ENCODE data around the gene GSTT2.
"Not testable (repeated sequence)": the region's sequence is repeated elsewhere in the genome, so short reads cannot be mapped to it uniquely, and the experiment has no call there.

The GSTT2 gene

DNA sequence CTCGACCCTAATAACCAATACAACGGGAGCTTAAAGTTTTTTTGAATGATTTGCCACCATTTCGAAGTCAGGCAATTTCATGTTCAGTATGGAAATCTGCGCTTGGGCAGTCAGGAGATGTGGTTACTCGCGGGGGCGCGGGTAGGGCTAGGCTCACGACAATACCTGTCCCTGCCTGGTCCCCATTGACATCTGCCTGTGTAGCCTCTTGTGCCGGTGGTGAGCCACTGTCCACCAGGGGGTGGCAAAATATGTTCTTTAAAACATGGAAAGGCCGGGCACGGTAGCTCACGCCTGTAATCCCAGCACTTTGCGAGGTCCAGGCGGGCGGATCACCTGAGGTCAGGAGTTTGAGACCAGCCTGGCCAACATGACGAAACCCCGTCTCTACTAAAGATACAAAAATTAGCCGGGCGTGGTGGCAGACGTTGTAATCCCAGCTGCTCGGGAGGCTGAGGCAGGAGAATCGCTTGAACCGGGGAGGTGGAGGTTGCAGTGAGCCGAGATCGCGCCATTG, 5.0 kb upstream of the GSTT2 start:
- DNase-seq, result not testable (repeated sequence)

DNA sequence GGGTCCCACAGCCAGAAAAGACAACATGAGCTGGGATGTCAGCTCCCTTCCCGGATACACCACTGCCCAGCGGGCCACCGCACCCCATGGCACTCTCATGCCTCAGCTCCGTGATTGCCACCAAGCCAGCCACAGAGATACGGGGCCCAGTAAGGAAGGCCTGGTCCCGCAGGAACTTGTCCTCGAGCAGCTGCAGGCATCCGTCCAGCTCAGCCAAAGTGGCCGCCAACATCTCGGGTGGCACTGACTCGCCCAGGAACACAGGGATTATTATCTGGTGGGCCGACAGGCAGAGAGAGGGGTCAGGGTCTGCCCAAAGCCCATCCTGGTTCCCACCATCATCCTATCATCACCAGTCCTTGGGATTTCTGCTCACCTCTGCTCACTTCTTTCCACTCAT, 2.6 kb upstream of the GSTT2 start:
- DNase-seq, result not testable (repeated sequence)

DNA sequence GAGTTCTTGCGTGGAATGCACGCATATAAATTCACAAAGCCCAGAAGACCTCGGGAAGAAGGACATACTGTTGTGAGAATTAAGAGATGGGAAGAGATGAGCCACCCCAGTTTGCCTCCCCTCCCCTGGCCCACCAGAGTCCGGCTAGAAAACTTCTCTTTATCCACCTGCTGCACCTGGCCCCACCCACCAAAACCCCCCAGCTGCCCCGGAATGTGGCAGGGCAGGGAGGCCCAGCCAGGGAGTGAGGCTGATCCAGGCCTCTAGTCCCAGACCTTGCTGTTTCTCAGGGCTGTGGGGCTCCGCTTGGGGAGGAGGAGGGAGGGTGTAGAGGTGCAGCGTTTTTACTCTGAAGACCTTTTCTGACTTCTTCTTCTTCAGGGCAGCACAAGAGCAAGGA, 633 bp downstream of the GSTT2 start:
- DNase-seq, result not testable (repeated sequence)

DNA sequence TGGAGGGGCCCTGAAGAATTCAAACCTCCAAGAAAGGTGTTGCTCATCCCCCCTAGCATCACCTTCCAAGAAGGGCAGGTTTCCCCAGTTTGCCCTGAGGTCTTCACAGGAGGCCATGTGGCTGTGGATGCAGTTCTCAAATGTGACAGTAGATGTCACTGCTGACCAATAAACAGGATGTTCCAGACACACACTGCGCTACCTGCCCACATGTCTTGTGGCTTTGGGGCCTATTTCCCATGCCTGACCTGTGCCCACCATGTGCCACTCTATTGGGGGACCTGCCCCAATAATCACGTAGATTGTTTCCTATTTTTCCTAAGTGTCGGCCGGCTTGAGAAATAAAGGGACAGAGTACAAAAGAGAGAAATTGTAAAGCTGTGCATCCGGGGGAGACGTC, 4.5 kb downstream of the GSTT2 start:
- peak; percentile 33 for DNase-seq

DNA sequence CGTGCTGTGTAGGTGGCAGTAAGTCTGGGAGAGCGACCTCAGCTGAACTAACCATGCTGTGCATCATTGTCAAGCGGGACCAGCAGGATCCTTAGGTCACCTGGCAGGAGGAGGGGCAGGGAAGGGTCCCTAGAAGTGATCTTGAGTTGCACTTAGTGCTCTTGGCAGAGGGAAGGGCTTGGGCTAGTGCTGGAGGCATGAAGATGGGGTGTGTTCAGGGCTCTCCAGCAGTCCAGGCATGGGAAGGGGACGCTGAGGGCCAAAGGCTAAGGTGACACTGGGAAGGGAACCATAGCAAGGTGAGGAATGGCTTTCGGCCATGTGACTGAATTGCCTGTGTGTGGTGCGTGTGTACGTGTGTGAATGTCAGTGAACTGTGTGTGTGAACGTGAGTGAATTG, 6.2 kb downstream of the GSTT2 start:
- DNase-seq, result not testable (repeated sequence)

DNA sequence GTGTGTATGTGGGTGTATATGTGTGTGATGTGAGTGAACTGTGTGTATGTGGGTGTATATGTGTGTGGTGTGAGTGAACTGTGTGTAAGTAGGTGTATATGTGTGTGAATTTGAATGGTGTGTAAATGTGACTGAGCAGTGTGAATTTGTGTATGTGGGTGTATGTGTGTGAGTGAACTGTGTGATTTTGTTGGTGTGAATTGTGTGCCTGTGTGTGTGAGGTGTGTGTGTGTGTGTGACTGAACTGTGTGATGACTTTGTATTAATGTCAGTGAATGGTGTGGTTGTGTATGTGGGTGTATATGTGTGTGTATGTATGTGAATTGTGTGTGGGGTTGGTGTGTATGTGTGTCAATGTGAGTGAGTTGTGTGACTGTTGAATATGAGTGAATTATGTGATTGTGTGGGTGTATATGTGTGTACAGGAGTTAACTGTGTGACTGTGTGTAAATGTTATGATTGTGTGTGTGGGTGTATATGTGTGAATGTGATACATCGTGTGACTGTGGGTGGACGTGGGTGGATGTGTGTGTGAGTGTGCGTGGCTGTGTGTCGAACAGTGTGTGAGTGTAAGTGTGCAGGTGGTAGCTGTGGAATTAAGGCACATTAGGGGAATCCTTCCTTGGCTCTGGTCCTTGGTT, 6.7 kb downstream of the GSTT2 start:
- not testable (repeated sequence) for DNase-seq

DNA sequence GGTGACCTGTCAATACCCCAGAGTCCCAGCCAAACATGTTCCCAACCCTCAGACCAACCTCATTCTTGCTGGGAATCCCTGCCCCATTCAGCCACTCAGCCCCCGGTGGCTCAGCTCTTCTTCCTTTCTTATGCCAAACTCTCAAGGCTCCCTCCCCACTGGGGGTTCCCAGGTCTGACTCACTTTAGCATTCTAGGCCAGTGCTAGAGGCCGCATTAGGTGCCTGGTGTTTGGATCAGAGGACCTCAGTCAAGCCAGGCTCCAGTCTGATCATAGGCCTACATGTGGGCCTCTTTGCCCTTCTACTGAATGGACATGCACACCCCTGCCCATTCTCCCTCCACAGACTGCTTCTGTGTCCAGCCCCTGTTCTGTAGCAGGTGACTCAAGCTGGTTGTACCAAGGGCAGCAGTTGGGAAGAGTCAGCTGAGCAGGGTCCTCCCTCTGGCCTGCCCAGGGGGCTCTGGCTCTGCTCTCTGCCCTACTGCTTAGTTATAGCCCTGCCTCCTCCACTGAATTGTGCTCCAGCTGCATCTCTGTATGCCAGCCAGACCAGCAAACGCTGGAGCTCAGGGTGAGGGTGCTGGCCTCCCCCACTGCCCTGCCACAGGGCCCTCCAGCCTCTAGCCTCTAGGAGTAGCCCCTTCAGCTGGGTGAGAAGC, 9.8 kb downstream of the GSTT2 start:
- DNase-seq, result peak; percentile 13

DNA sequence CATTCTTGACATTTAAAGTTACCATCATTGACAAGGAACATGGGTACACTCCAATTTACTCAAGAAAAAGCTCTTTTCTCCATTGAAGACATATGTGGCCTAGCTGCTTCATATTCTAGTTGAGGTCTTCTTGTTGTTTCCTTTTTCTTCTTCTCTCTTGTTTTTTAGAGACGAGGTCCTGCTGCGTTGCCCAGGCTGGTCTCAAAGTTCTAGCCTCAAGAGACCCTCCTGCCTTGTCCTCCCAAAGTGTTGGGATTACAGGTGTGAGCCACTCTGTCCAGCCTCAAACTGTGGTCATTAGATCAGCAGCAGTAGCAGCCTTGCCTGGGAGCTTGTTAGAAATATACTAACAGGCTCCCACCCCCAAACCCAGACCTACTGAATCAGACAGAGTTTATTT, 13.1 kb downstream of the GSTT2 start:
- DNase-seq, result not testable (repeated sequence)

DNA sequence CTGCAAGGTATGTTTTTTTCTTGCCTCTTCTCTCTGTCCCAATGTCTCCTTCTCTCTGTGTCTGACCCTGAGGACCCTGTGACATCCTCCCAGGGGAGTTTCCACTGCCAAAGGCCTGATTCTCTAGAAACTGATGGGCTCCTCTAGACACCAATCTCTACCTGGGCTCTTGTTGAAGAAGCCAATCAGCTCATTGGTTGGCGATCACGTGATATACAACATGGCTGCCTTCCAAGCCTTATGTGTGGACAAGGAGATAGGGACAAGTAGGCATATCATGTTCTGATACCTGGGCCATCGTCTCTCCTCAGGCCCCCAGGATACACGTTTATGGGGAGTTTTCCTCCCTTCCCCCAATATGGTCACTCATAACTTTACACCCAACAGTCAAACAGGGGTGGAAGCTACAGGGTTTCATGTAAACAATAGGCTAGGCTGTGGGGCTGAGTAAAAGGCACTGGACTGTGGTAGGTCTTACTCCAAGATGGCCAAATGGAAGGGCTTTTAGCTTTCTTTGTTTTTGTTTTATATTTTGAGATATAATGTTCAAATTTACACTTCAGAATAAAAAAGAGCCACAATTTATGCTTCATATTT, 13.7 kb downstream of the GSTT2 start:
- DNase-seq, result not testable (repeated sequence)

DNA sequence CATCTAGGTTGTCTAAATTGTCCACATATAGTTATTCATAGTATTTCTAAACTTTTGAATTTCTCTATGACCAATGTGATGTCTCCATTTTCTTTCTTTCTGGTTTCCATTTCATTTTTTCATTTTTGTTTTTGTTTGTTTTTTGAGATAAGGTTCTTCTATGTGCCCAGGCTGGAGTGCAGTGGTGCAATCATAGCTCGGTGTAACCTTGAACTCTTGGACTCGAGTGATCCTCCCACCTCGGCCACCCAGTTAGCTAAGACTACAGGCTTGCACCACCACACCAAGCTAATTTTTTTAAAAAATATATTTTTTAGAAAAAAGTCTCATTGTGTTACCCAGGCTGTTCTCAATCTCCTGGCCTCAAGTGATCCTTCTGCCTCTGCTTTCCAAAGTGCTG, 17.2 kb downstream of the GSTT2 start:
- DNase-seq, result no peak

DNA sequence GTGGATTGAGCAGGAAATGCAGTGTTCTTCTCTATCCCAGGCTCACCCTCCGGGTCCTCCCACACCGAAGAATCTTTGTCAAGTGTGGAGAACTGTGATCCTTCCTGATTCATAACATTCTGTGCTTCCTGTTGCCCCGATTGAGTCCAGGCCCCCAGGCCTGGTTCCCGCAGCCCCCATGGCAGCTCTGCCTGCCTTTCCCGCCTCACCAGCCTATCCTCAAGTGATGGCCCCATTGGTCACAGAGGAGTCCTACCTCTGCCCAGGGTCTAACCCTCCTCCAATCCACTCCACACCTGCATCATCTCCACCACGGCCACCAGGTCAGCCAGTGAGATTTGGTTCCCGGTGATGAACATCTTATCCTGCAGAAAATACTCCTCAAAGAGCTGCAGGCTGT, 19.8 kb downstream of the GSTT2 start:
- DNase-seq, result not testable (repeated sequence)

DNA sequence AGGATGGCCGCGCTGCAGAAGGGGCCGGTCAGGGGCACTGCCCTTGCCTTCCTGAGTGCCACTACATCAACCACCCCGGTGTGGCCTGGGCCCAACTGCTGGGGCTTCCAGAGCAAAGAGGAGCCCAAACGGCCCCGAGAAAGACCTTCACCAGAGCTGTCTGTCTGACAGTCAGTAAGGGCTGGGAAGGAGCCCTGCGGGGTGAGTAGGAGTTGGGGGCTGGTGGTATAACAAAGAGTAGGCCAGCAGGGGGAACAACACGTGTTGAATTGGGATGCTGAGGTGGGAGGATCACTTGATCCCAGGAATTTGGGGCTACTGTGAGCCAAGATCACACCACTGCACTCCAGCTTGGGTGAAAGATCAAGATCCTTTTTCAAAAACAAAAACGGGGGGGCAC, 21.4 kb downstream of the GSTT2 start:
- no peak for DNase-seq

DNA sequence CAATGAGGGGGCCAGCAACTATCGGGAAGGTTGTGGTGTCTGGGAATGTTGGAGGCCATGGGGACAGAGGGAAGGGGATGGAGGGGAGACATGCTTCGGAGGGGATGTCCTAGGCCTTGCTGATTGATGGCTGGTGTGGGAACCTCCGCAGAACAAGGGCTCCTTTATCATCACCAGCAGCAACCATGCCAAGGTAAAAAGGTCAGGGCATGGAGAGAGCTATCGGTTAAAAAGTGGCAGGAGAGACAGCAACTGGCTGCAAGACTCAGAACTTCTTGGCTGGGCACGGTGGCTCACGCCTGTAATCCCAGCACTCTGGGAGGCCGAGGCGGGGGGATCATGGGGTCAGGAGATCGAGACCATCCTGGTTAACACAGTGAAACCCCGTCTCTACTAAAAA, 22.3 kb downstream of the GSTT2 start:
- DNase-seq, result no peak

DNA sequence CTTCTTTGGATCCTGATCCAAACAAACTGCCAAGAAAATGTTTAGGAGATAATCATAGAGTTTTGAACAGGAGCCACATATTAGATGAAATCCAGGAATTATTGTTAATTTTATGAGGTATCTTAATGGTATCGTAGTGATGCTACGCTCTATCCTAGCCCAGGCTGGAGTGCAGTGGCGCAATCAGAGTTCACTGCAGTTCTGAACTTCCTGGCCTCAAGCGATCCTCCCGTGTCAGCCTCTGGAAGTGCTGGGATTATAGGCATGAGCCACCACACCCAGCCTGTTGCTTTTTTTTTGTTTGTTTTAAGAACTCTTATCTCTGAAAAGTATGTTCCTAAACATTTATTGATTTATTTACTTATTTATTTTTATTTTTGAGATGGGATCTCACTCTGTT, 22.9 kb downstream of the GSTT2 start:
- no peak for DNase-seq

DNA sequence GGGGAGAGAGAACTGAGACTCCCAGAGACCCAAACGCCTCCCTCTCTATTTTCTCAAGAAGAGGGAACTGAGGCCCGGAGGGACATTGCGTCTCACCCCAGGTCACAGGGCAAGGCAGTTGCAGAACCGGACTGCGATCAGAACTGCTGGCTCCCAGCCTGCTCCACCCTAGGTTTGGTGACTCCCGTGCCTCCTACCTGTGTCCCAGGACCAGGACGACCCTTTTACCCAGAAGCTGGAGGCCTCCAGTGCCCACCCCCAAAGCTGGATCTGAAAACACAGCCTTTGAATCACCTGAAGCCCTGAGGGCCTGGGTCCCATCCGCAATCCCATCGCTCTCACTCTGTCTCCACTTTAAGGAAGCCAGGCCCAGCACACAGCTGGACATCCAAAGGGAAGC, 24.0 kb downstream of the GSTT2 start:
- no peak for DNase-seq

DNA sequence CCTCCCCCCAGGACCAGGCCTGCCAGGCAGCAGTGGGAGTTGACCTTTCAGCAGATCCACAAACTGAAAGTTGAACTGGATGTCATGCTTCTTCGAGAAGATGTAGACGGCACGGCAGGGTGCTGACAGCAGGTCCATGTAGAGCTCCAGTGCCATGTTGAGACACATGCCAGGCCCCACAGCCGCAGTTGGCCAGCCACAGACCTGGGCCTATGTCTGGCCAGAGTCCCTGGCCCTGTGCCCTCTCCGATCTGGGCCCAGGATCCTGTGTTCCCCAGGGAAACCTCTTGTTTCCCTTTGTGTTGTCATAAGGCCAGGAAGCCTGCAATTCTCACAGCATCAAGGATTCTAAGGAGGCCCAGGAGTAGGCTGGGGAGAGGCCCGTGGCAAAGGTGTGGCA, 25.3 kb downstream of the GSTT2 start, which contains the start of gene GSTT4:
TSS of gene GSTT4 (minus strand) at position 253 of the 400 bp plus-strand sequence. CDS start at position 156, 97 bp downstream.
- no peak for DNase-seq

DNA sequence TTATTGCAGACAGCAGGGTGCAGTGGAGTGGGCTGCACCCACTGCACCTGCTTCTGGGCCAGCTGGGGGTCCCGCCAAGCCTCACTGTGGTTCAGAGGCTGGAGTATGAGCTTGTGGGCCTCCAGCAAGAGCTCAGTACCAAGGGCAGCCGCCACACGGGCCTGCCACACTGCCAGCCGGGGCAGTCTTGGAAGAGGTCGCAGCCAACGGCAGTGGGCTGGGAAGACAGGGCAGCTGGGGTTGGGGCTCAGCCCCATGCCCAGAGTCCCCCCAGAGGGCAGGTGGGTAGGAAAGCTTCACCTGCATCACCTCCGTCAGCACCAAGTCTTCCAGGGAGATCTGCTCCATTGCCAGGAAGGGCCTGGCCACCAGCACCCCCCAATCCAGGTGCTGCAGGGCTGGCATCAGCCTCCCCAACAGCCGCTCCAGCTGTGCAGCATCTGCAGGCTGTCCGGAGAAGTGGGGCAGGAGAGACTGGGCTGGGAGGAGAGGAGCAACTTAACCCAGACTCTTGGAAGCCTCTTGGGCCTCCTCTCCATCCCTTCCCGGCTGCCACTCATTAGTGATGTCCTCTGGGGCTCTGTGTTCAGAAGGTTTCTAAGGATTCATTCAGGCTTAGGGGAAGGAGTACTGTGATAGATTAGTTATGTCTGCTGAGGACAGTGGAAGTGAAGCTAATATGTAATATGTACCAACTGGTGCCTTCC, 26.4 kb downstream of the GSTT2 start:
- no peak for DNase-seq

DNA sequence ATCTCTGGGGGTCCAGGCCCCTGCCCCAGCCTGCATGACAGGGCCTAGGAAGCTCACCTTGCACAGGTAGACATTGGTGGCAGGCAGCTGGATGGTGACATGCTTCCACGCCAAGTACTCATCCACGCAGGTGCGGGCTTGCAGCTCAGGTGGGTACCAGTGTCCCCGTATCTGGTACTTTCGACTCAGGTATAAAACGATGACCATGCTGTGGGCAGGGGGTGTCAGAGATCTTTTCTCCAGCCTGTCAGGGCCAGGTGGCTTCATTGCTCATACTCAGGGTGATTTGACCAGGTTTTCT, 26.9 kb downstream of the GSTT2 start:
- DNase-seq, result no peak

DNA sequence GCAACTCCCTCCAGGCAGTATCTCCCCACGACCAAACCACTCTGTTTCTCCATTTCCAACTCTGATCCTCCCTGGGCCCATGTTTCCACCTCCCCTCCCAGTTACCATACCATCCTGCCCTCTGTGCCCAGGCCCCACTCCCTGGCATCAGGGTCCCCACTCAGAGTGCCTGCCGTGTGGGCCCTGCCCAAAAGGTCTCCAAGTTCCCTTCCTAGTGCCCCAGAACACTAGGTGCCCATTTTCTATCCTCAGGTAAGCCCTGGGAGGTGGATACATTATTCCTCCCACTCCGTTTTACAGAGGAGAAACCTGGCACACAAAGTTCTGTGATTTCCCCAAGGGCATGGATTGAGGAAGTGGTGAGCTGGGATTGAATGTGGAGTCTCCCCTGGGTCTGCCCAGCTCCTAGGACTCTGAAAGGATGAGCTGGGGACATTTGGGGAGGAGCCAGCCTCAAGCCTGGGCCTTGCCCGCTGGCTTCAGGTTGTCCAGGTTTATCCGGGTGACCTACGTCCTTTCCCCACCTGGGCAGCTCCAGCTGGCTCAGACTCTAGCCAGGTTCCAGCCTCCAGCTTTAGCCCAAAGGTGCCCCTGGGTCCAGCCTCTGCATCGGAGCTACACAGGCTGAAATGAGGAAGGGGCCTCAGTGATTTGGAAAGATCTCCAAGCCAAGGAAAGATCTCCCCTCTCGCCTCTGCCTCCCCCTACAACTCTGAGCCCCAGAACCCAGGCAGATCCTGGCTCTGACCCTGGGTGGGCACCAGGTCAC, 27.5 kb downstream of the GSTT2 start:
- no peak for DNase-seq

DNA sequence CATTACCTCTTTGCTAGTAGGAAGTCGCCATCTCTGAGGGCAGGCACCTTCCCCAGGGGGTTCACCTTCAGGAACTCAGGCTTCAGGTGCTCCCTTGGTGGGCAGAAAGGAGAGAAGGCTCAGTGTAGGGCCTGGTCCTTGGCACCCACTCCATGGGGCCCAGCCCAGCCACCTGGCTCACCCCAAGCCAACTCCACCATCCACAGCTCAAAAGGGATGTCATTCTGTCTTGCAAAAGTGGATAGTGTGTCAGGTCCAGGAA, 28.0 kb downstream of the GSTT2 start:
- DNase-seq, result no peak

DNA sequence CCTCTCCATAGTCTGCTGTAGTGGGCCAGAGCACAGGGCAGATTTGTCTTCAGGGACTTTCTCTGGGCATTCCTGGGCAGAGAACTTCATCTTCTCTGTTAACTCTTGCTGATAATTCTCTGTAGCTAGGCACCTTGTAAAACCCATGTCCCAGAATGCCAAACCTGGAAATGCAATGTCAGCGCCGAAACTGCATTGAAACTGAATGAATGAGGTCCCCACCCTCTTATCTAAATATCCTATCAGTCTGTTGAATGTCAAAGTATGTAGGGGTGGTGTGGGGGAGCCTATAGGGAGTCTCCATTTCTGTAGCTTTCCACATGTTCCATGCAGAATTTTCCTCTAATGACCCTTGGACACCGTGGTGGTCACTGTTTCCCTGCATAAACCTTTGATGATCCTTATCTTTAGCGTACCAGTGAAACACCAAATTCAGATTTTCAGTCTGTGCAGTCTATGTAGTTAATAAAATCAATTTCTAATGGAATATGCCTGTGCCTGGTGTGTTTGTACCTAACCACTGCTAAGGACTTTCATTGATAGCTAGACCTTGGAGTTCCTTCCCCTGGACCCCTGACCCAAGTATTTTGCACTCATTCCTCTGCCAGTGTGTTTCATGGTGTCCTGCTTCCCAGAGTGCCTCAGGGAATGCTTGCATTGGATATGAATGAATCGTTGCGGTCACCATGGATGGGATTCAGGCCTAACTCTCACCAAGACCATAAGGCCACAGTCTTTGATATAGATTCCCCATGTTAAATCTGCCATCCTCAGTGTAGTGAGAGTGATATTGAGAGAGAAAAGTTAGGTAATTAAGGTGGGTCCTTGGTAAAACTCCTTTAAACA, 28.7 kb downstream of the GSTT2 start:
- DNase-seq, result no peak

All from fibroblast of skin of scalp (primary cell).